K562 (cell line): Measurements from ENCODE around the gene TIMM17A. TPM values are rescaled to one million over a fixed set of nuclear protein-coding genes. Genes with fewer than 3 reads are reported as not detected.

ENCODE experiments used
- ADNP ChIP-seq: fragments of 200-800 bp; sonication (Bioruptor generic); IDR thresholded peaks from 2 replicates; pipeline ENCODE4 v1.6.1; 2016; ENCODE audit warnings: missing genetic modification characterization, missing compliant biosample characterization
- ATF7 ChIP-seq: fragments of 450-650 bp; IDR thresholded peaks from 2 replicates; pipeline ENCODE4 v1.7.1; 2014; ENCODE audit warnings: mild to moderate bottlenecking, moderate library complexity
- C11orf30 ChIP-seq: fragments of 450-650 bp; IDR thresholded peaks from 2 replicates; pipeline ENCODE4 v1.6.1; 2016; ENCODE audit warnings: low read depth, mild to moderate bottlenecking
- CEBPB ChIP-seq: fragments of 450-650 bp; IDR thresholded peaks from 2 replicates; pipeline ENCODE4 v1.6.1; 2016; ENCODE audit warnings: missing genetic modification characterization, missing compliant biosample characterization
- CHCHD3 ChIP-seq: fragments of 250-450 bp; sonication (Bioruptor Pico); IDR thresholded peaks from 2 replicates; pipeline ENCODE4 v2.1.2; 2022; ENCODE audit warnings: mild to moderate bottlenecking
- ELF4 ChIP-seq: fragments of 450-650 bp; formaldehyde crosslinking; IDR thresholded peaks from 2 replicates; pipeline ENCODE4 v1.4.0; 2022; ENCODE audit warnings: missing genetic modification characterization
- MAFK ChIP-seq: IDR thresholded peaks from 2 replicates; pipeline ENCODE4 v1.6.1; 2011; ENCODE audit warnings: low read length, improper control_type of control experiment
- OTX1 ChIP-seq: fragments of 450-650 bp; formaldehyde crosslinking; IDR thresholded peaks from 2 replicates; pipeline ENCODE4 v1.4.0; 2022; ENCODE audit warnings: mild to moderate bottlenecking
- POLR2G ChIP-seq: fragments of 200-400 bp; formaldehyde crosslinking; IDR thresholded peaks from 2 replicates; pipeline ENCODE4 v1.6.1; 2017; ENCODE audit warnings: low read depth, mild to moderate bottlenecking, antibody characterized with exemption, low read length, moderate library complexity
- PPARD ChIP-seq: fragments of 250-450 bp; sonication (Bioruptor Pico); IDR thresholded peaks from 2 replicates; pipeline ENCODE4 v1.8.0; 2022; ENCODE audit warnings: inconsistent platforms, mild to moderate bottlenecking, moderate library complexity
- PREB ChIP-seq: sonication (generic); formaldehyde crosslinking; IDR thresholded peaks from 2 replicates; pipeline ENCODE4 v1.8.1; 2023; ENCODE audit warnings: mild to moderate bottlenecking, missing genetic modification reagents
- RBM14 ChIP-seq: fragments of 200-400 bp; formaldehyde crosslinking; IDR thresholded peaks from 2 replicates; pipeline ENCODE4 v1.6.1; 2018; ENCODE audit warnings: low read depth, mild to moderate bottlenecking, low read length, moderate library complexity, borderline replicate concordance; ENCODE audit not compliant: insufficient read depth
- SMC3 ChIP-seq: conservative IDR thresholded peaks from 2 replicates; pipeline ENCODE4 v1.6.1; 2011; ENCODE audit warnings: low read depth, low read length, improper control_type of control experiment; ENCODE audit not compliant: insufficient read depth
- SRSF3 ChIP-seq: fragments of 200-400 bp; formaldehyde crosslinking; IDR thresholded peaks from 2 replicates; pipeline ENCODE4 v1.6.1; 2016; ENCODE audit warnings: mild to moderate bottlenecking, low read length, moderate library complexity; ENCODE audit not compliant: insufficient read depth
- TBL1XR1 ChIP-seq, 2 experiments: IDR thresholded peaks; 2 replicates each; pipeline ENCODE4 v1.6.1; 2012; ENCODE audit warnings: improper control_type of control experiment in 2 of 2, low read length in 2 of 2, mild to moderate bottlenecking in 1 of 2
- TCFL5 ChIP-seq: fragments of 250-450 bp; sonication (Bioruptor Pico); conservative IDR thresholded peaks from 2 replicates; pipeline ENCODE4 v1.6.1; 2021; ENCODE audit warnings: mild to moderate bottlenecking, moderate library complexity, matching md5 sums
- TFAP4 ChIP-seq: sonication (generic); formaldehyde crosslinking; IDR thresholded peaks from 2 replicates; pipeline ENCODE4 v1.8.0; 2022; ENCODE audit warnings: missing genetic modification reagents, mild to moderate bottlenecking, moderate library complexity, borderline replicate concordance
- XRCC5 ChIP-seq: fragments of 200-400 bp; formaldehyde crosslinking; IDR thresholded peaks from 2 replicates; pipeline ENCODE4 v1.6.1; 2017; ENCODE audit warnings: low read depth, mild to moderate bottlenecking, low read length
- polyA plus RNA-seq, 8 experiments: library from polyadenylated mRNA; depleted of rRNA in 4 of 8; stranded (reverse) in 5 of 8; unstranded in 3 of 8; fragments of >200 nt; fragmentation: Nextera tagmentation in 2 of 8; fragmentation: Illumina TruSeq in 1 of 8; extraction: Ambion mirVana in 2 of 8; extraction: Trizol in 1 of 8; gene quantifications; 2 replicates each; pipeline versions ENCODE4 v1.2.1 to v1.2.3, GENCODE V29; 2011 to 2014; ENCODE audit warnings: inconsistent platforms in 1 of 8, missing spikeins in 1 of 8
- total RNA-seq, 7 experiments: library from RNA; depleted of rRNA in 6 of 7; stranded (reverse); fragments of >200 nt in 6 of 7; fragmentation: Illumina TruSeq in 2 of 7; extraction: Trizol in 2 of 7; gene quantifications; 2 replicates each; pipeline versions ENCODE4 v1.2.1 to v1.2.3, GENCODE V29; 2011 to 2021; ENCODE audit warnings: low replicate concordance in 1 of 7
- TF ChIP-seq, protein P1 (sequence below): fragments of 250-450 bp; sonication (Bioruptor Pico); IDR thresholded peaks from 2 replicates; pipeline ENCODE4 v1.5.0; 2021; ENCODE audit warnings: mild to moderate bottlenecking, moderate library complexity
- TF ChIP-seq, protein P2 (sequence below): sonication (generic); formaldehyde crosslinking; IDR thresholded peaks from 2 replicates; pipeline ENCODE4 v1.8.0; 2023; ENCODE audit warnings: mild to moderate bottlenecking, missing genetic modification reagents

Gene TIMM17A
- total and polyA plus RNA-seq, 9 of the 15 experiments (the other 6 are each of a cell fraction or from before 2014, with no cell fraction given): 116 to 744 (median 180) TPM

DNA sequence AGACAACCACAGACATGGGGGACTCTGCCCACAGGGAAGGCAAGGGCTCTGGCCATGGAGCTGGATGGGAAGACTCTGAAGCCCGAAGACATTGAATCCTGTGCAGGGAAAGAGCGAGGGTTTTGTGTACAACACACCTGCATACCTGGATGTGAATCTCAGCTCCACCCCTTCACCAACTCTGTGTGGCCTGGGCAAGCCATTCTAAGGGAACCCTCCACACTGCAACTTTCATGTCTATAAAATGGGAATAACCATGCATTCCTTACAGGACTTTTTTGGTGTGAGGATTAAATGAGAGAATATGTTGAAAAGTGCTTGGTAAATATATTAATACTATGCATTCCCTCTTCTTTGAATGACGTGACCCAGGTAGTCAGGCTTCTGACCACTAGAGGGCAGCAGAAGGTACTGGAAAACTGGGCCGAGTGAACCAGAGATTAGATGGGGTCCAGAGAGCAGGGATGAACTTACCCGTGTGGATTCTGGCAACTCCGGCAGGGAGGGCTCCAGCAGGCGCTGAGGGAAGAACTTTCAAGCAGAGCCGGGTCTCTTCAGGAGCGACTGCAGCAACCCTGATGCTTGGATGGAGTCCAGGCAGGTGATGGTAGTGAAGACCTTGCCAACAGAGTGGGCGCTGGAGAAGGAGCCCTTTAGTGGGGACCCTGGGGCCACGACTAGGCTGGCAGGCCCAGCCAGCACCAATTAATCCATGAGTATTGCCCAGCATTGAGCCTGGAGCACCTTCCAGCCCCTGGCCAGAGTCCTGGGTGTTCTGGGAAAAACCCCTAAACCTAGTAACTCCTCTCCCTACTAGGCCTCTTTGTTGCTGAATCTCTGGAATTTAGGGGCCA, 54.2 kb downstream of the TIMM17A start (continued):
- TF ChIP-seq SMC3 (peak; percentile 94), RBM14 (no peak), TCFL5 (CRISPR knock-in tag) (no peak), POLR2G (no peak), ELF4 (0 out of 2 replicates have a peak, but pooled peaks have one; percentile 55), MAFK (no peak), TBL1XR1 (IDR thresholded peaks at IDR 0.05; ENCODE audit: low read length in 2 of 2) (no peak), ATF7 (peak; percentile 84), PREB (CRISPR knock-in tag) (no peak), TFAP4 (peak; percentile 26; the same call in 1 of the 2 replicates), OTX1 (CRISPR knock-in tag) (0 out of 2 replicates have a peak, but pooled peaks have one; percentile 39), C11orf30 (no peak), SRSF3 (no peak), PPARD (CRISPR knock-in tag) (no peak), CHCHD3 (CRISPR knock-in tag) (no peak), XRCC5 (0 out of 2 replicates have a peak, but pooled peaks have one; percentile 46), CEBPB (tag) (no peak), ADNP (tag) (no peak)
- TF ChIP-seq, protein P1, sequence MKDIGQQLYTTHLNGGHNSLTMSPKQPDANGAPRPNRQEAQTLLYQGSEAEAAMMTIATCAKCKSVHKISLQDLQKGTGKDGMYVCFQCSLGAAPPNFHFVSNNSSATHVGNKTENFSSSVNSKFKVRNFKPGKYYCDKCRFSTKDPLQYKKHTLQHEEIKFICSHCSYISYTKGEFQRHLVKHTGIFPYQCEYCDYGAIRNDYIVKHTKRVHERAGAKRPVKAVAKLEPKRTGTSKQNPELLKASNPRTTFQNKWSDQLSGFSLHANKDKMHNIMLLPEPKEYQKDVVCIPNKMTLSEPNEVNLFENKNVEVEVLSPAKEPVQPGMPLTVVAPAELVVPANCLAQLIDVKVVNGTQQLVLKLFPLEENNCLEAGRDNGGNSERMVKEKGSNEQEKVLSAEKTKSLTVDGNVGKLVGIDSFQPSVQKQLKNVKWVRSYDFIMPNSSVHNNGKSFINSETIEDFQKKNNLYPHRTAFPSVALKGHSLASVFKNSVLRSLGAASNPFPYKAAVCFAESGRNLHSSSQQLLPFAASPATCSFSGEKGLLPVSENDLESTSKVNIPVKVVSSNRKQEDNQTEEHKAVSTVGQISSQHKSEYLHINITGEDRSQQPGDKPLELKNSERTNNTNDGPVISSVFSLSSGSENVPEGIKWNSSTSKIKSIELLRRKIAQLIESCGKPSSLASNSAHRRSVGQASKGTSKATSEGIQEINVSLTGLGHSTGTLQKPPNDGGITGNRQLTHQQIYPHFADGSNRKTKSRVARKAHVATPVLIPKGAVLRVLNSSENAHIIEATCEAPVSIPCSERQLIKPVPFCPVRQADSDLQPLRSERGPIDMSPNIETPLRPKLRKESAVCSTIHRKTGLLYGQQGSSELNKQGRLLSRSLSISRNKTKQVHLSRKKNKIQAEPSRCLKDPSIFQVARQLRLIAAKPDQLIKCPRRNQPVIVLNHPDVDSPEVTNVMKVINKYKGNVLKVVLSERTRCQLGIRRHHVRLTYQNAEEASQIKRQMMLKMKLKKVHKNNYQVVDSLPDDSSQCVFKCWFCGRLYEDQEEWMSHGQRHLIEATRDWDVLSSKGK (CRISPR knock-in tag): no peak
- TF ChIP-seq, protein P2, sequence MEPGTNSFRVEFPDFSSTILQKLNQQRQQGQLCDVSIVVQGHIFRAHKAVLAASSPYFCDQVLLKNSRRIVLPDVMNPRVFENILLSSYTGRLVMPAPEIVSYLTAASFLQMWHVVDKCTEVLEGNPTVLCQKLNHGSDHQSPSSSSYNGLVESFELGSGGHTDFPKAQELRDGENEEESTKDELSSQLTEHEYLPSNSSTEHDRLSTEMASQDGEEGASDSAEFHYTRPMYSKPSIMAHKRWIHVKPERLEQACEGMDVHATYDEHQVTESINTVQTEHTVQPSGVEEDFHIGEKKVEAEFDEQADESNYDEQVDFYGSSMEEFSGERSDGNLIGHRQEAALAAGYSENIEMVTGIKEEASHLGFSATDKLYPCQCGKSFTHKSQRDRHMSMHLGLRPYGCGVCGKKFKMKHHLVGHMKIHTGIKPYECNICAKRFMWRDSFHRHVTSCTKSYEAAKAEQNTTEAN (CRISPR knock-in tag): no peak
